Right forelimb (tissue), 1 donor: ENCODE results near the gene PSMA4.
A peak's percentile ranks its signal among the peaks of the same experiment; 100 is the strongest.
"Not testable (repeated sequence)": the region's sequence is repeated elsewhere in the genome, so short reads cannot be mapped to it uniquely, and the experiment has no call there.

Source experiments
- DNase-seq: peaks from one replicate; pipeline ENCODE4 v3.0.0-alpha.2; 2018

The PSMA4 gene

GRCh38 chr15:78540141-78540870 lies at the start of gene PSMA4:
Gene PSMA4, plus strand, starts transcription at chr15:78540444. Its CDS starts 1,484 bp downstream, at chr15:78541928.
- DNase-seq: peak; percentile 98

GRCh38 chr15:78492872-78493271 lies 47.4 kb upstream of the PSMA4 start:
- no peak for DNase-seq

GRCh38 chr15:78501857-78502256 lies 38.4 kb upstream of the PSMA4 start:
- no peak for DNase-seq

- DNase-seq: no peak
These were observed 37.6 kb upstream of the PSMA4 start for GRCh38 chr15:78502641-78503040.

- peak; percentile 92 for DNase-seq
These were observed 33.0 kb upstream of the PSMA4 start, which contains the start of gene HYKK for GRCh38 chr15:78506971-78507830. Gene HYKK, plus strand, starts transcription at chr15:78507577. Its CDS starts 5,512 bp downstream, at chr15:78513089.

- DNase-seq: no peak
These were observed 32.4 kb upstream of the PSMA4 start for GRCh38 chr15:78507831-78508160.

GRCh38 chr15:78508272-78508671 lies 32.0 kb upstream of the PSMA4 start:
- no peak for DNase-seq

- DNase-seq: no peak
These were observed 30.4 kb upstream of the PSMA4 start for GRCh38 chr15:78509726-78510312.

GRCh38 chr15:78520035-78520434 lies 20.2 kb upstream of the PSMA4 start:
- not testable (repeated sequence) for DNase-seq

- no peak for DNase-seq
These were observed 16.0 kb upstream of the PSMA4 start for GRCh38 chr15:78524230-78524629.

- no peak for DNase-seq
These were observed 12.9 kb upstream of the PSMA4 start for GRCh38 chr15:78527325-78527724.

GRCh38 chr15:78533331-78533730 lies 6.9 kb upstream of the PSMA4 start:
- no peak for DNase-seq

GRCh38 chr15:78536134-78536533 lies 4.1 kb upstream of the PSMA4 start:
- no peak for DNase-seq

- DNase-seq: no peak
These were observed 2.9 kb upstream of the PSMA4 start for GRCh38 chr15:78537266-78537905.

- DNase-seq: no peak
These were observed 1.9 kb upstream of the PSMA4 start for GRCh38 chr15:78538358-78538757.

GRCh38 chr15:78539464-78540140 lies 642 bp upstream of the PSMA4 start:
- DNase-seq: not testable (repeated sequence)

- DNase-seq: no peak
These were observed 863 bp downstream of the PSMA4 start for GRCh38 chr15:78540871-78541743.

GRCh38 chr15:78541744-78542034 lies 1.4 kb downstream of the PSMA4 start:
- no peak for DNase-seq

- no peak for DNase-seq
These were observed 2.4 kb downstream of the PSMA4 start for GRCh38 chr15:78542647-78543046.

GRCh38 chr15:78550194-78550593 lies 9.9 kb downstream of the PSMA4 start:
- no peak for DNase-seq

- DNase-seq: no peak
These were observed 10.6 kb downstream of the PSMA4 start for GRCh38 chr15:78550815-78551214.

- no peak for DNase-seq
These were observed 11.7 kb downstream of the PSMA4 start for GRCh38 chr15:78551902-78552301.
